B cell (primary cell): ENCODE data around the gene TIMM17A.

Source experiments
- CTCF ChIP-seq: fragments of 200-600 bp; IDR thresholded peaks from one replicate; pipeline ENCODE4 v1.8.0; 2022; ENCODE audit warnings: antibody characterized with exemption, mild to moderate bottlenecking
- EZH2 ChIP-seq: IDR thresholded peaks from 2 replicates; pipeline ENCODE4 v1.6.1; 2012; ENCODE audit warnings: borderline replicate concordance, low read depth, mild to moderate bottlenecking, moderate library complexity, low read length; ENCODE audit not compliant: insufficient read depth, poor library complexity, severe bottlenecking

- TF ChIP-seq CTCF, result no peak
- no peak for TF ChIP-seq EZH2
Measured at GRCh38 chr1:201989354-201990128, 34.2 kb downstream of the TIMM17A start.
